Astrocyte (in vitro differentiated cells and primary cell): ENCODE results near the gene PTAFR. TPM values are rescaled to one million over a fixed set of nuclear protein-coding genes. Genes with fewer than 3 reads are reported as not detected.

Source experiments
- DNase-seq: peaks from one replicate; pipeline ENCODE4 v3.0.0-alpha.2; 2010; ENCODE audit warnings: low read depth
- FAIRE-seq: peaks from 2 replicates; lab custom pipeline; 2011; peaks lifted over from hg19 to GRCh38; lab: Jason Lieb, UNC
- H2AFZ ChIP-seq: 2 replicates; pipeline ENCODE4 v1.6.0; 2012; ENCODE audit warnings: low read depth, low read length, inconsistent platforms
- H3K27ac ChIP-seq: 2 replicates; pipeline ENCODE4 v1.5.1; 2011; ENCODE audit warnings: low read depth, low read length, inconsistent platforms
- H3K27me3 ChIP-seq: 2 replicates; pipeline ENCODE4 v1.6.0; 2011; ENCODE audit warnings: low read length, inconsistent platforms; ENCODE audit not compliant: insufficient read depth
- H3K36me3 ChIP-seq: 2 replicates; pipeline ENCODE4 v1.5.1; 2011; ENCODE audit warnings: low read length, inconsistent platforms; ENCODE audit not compliant: insufficient read depth
- H3K4me1 ChIP-seq: 2 replicates; pipeline ENCODE4 v1.5.1; 2011; ENCODE audit warnings: low read length, inconsistent platforms; ENCODE audit not compliant: insufficient read depth
- H3K4me2 ChIP-seq: 2 replicates; pipeline ENCODE4 v1.6.0; 2012; ENCODE audit warnings: low read length, inconsistent platforms
- H3K4me3 ChIP-seq: 2 replicates; pipeline ENCODE4 v1.5.1; 2011; ENCODE audit warnings: low read depth, mild to moderate bottlenecking, low read length, inconsistent platforms; ENCODE audit not compliant: insufficient read depth
- H3K79me2 ChIP-seq: 2 replicates; pipeline ENCODE4 v1.6.0; 2012; ENCODE audit warnings: mild to moderate bottlenecking, low read length, inconsistent platforms; ENCODE audit not compliant: insufficient read depth
- H3K9ac ChIP-seq: 2 replicates; pipeline ENCODE4 v1.6.0; 2012; ENCODE audit warnings: mild to moderate bottlenecking, low read length, inconsistent platforms
- H3K9me3 ChIP-seq: 2 replicates; pipeline ENCODE4 v1.5.1; 2012; ENCODE audit warnings: low read depth, mild to moderate bottlenecking, low read length, inconsistent platforms; ENCODE audit not compliant: insufficient read depth
- H4K20me1 ChIP-seq: 2 replicates; pipeline ENCODE4 v1.6.0; 2012; ENCODE audit warnings: low read length, inconsistent platforms; ENCODE audit not compliant: insufficient read depth
- H3K27ac Mint-ChIP-seq: one replicate; pipeline ENCODE4 v1.8.0; 2021; ENCODE audit warnings: mild to moderate bottlenecking, mixed read lengths; ENCODE audit not compliant: unreplicated experiment
- H3K27me3 Mint-ChIP-seq: one replicate; pipeline ENCODE4 v1.8.0; 2021; ENCODE audit warnings: low read depth, mixed read lengths; ENCODE audit not compliant: unreplicated experiment
- H3K36me3 Mint-ChIP-seq: one replicate; pipeline ENCODE4 v1.8.0; 2021; ENCODE audit warnings: low read depth, mixed read lengths; ENCODE audit not compliant: unreplicated experiment
- H3K4me1 Mint-ChIP-seq: one replicate; pipeline ENCODE4 v1.8.0; 2021; ENCODE audit warnings: low read depth, mixed read lengths; ENCODE audit not compliant: unreplicated experiment
- H3K4me3 Mint-ChIP-seq: one replicate; pipeline ENCODE4 v1.8.0; 2021; ENCODE audit warnings: mild to moderate bottlenecking, moderate library complexity, mixed read lengths; ENCODE audit not compliant: unreplicated experiment
- H3K9me3 Mint-ChIP-seq: one replicate; pipeline ENCODE4 v1.8.0; 2021; ENCODE audit warnings: mild to moderate bottlenecking, mixed read lengths; ENCODE audit not compliant: unreplicated experiment
- EZH2 ChIP-seq: IDR thresholded peaks from 2 replicates; pipeline ENCODE4 v1.6.1; 2012; ENCODE audit warnings: mild to moderate bottlenecking, low read length, inconsistent platforms; ENCODE audit not compliant: insufficient read depth
- total RNA-seq: library from RNA; stranded (reverse); gene quantifications from 2 replicates; pipeline ENCODE4 v1.2.1, GENCODE V29; 2021
- TF ChIP-seq, protein P1 (sequence below): IDR thresholded peaks from 2 replicates; pipeline ENCODE4 v1.5.1; 2011; ENCODE audit warnings: low read depth, mild to moderate bottlenecking, inconsistent platforms, low read length, moderate library complexity; ENCODE audit not compliant: insufficient read depth

PTAFR gene
- total RNA-seq, 1 donor from 2014 or later, result 0.32 TPM

DNA sequence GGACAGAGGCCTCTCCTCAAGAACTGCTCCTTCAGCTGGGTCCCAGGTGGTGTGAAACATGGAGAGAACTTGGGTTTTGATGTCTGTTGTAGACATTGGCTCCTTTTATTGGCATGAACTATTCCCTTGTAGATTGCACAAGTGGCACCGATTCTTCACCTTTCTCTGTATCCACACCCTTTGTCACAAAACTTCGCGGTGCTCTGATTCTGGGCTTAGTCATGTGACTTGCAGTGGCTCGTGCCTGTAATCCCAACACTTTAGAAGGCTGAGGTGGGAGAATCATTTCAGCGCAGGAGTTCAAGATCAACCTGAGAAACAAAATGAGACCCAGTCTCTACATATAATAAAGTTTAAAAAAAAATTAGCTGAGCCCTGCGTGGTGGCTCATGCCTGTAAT, 45.6 kb downstream of the PTAFR start:
- peaks cover 4% of the 10 kb centered on the region for H3K4me1 Mint-ChIP-seq
- no peaks in the 10 kb centered on the region for H3K27me3 ChIP-seq

DNA sequence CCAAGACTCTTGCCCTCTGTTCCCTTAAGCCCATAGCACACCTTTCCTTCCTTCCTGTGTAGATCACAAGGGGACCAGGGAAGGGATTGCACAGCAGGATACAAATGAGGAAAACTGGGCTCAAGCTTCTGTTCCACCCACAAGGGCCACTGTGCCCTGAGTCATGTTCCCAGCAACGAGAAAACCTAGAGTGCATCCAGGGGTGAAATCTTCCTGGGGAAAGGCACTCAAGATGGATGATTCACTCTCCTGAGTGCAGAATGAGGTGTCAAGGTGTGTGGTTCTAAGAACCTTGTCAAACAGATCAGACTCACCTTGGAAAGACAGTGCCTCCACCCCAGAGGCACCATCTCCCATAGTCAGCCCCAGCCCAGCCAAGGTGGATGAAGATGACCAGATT, 47.3 kb downstream of the PTAFR start:
- DNase-seq (peak; percentile 87), FAIRE-seq (no peak)

More for the DNA sequence above, 45.6 kb downstream of the PTAFR start:
- no peak overlapping the region for H3K27ac ChIP-seq
- no peak overlapping the region for H2AFZ ChIP-seq
- Mint-ChIP-seq H3K9me3 (peaks cover 7% of the 10 kb centered on the region), H3K36me3 (no peaks in the 10 kb centered on the region), H3K27ac (no peak overlapping the region), H3K4me3 (no peak overlapping the region), H3K27me3 (peaks cover 5% of the 10 kb centered on the region)
- H3K4me1 ChIP-seq, result peaks cover 7% of the 10 kb centered on the region
- H3K4me3 ChIP-seq, result no peak overlapping the region
- no peak overlapping the region for H3K4me2 ChIP-seq
- TF ChIP-seq, protein P1, sequence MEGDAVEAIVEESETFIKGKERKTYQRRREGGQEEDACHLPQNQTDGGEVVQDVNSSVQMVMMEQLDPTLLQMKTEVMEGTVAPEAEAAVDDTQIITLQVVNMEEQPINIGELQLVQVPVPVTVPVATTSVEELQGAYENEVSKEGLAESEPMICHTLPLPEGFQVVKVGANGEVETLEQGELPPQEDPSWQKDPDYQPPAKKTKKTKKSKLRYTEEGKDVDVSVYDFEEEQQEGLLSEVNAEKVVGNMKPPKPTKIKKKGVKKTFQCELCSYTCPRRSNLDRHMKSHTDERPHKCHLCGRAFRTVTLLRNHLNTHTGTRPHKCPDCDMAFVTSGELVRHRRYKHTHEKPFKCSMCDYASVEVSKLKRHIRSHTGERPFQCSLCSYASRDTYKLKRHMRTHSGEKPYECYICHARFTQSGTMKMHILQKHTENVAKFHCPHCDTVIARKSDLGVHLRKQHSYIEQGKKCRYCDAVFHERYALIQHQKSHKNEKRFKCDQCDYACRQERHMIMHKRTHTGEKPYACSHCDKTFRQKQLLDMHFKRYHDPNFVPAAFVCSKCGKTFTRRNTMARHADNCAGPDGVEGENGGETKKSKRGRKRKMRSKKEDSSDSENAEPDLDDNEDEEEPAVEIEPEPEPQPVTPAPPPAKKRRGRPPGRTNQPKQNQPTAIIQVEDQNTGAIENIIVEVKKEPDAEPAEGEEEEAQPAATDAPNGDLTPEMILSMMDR, result no peak
- no peak for TF ChIP-seq EZH2
- no peaks in the 10 kb centered on the region for H3K79me2 ChIP-seq
- no peaks in the 10 kb centered on the region for H4K20me1 ChIP-seq
- H3K9ac ChIP-seq, result no peak overlapping the region
- FAIRE-seq (no peak), DNase-seq (no peak)
- H3K9me3 ChIP-seq, result no peaks in the 10 kb centered on the region
- H3K36me3 ChIP-seq, result no peaks in the 10 kb centered on the region

More for the DNA sequence above, 47.3 kb downstream of the PTAFR start:
- Histone ChIP-seq H3K79me2 (no peaks in the 10 kb centered on the region), H3K36me3 (no peaks in the 10 kb centered on the region), H3K4me2 (peak overlapping the region; percentile 57), H3K9ac (no peak overlapping the region), H3K27me3 (no peaks in the 10 kb centered on the region), H3K4me1 (peaks cover 7% of the 10 kb centered on the region), H3K4me3 (no peak overlapping the region), H3K27ac (no peak overlapping the region), H4K20me1 (no peaks in the 10 kb centered on the region), H3K9me3 (no peaks in the 10 kb centered on the region), H2AFZ (peak overlapping the region; percentile 13)
- Mint-ChIP-seq H3K4me3 (no peak overlapping the region), H3K36me3 (no peaks in the 10 kb centered on the region), H3K27me3 (peaks cover 5% of the 10 kb centered on the region), H3K27ac (no peak overlapping the region), H3K4me1 (peaks cover 4% of the 10 kb centered on the region), H3K9me3 (peaks cover 7% of the 10 kb centered on the region)
- TF ChIP-seq EZH2, result no peak
- TF ChIP-seq, protein P1, result no peak
